GM13977 (cell line): Measurements from ENCODE around the gene NXT1.

Source experiments
- DNase-seq: peaks from one replicate; pipeline ENCODE4 v3.0.0; 2012; ENCODE audit warnings: low spot score
- CTCF ChIP-seq: IDR thresholded peaks from 2 replicates; pipeline ENCODE4 v1.5.1; 2012; ENCODE audit warnings: mild to moderate bottlenecking, control low read depth; ENCODE audit not compliant: insufficient read depth; ENCODE audit errors: extremely low read depth, missing control alignments
- in situ Hi-C: fragments of 300-500 bp; cut with MboI; formaldehyde crosslinking; loops from one replicate; pipeline ENCODE4 v1.12.0; 2022; ENCODE audit warnings: low sequenced_read_pairs, low pct_unique_long_range_greater_than_20kb, mixed read lengths, inconsistent platforms; ENCODE audit not compliant: unreplicated experiment

NXT1 gene

GRCh38 chr20:23350196-23350903 lies at the start of gene NXT1:
NXT1 (plus strand) TSS chr20:23350791; CDS start chr20:23354042, 3,251 bp downstream.
- in situ Hi-C loops = no loop called here
- peak; percentile 92 for DNase-seq
- peak; percentile 33 for TF ChIP-seq CTCF

- no peak for DNase-seq
- in situ Hi-C loops = no loop called here
- no peak for TF ChIP-seq CTCF
These were observed 49.0 kb upstream of the NXT1 start for GRCh38 chr20:23301436-23302050.

- in situ Hi-C loops = no loop called here
- no peak for DNase-seq
- no peak for TF ChIP-seq CTCF
These were observed 48.2 kb upstream of the NXT1 start for GRCh38 chr20:23302386-23302785.

- TF ChIP-seq CTCF = no peak
- no peak for DNase-seq
- in situ Hi-C loops = no loop called here
These were observed 47.8 kb upstream of the NXT1 start for GRCh38 chr20:23302801-23303200.

- in situ Hi-C loops = no loop called here
- no peak for TF ChIP-seq CTCF
- DNase-seq = no peak
These were observed 47.1 kb upstream of the NXT1 start for GRCh38 chr20:23303325-23304102.

- in situ Hi-C loops = no loop called here
- no peak for DNase-seq
- TF ChIP-seq CTCF = no peak
These were observed 46.0 kb upstream of the NXT1 start for GRCh38 chr20:23304616-23305015.
